ENCODE data around the gene ITGB5. TPM values are rescaled to one million over a fixed set of nuclear protein-coding genes. Genes with fewer than 3 reads are reported as not detected.

Gene ITGB5
- total RNA-seq, 6 donors from 2014 or later: 81.5 to 145 (median 106) TPM

- DNase-seq: no peak
- H3K27me3 ChIP-seq: no peaks in the 10 kb centered on the region
- TF ChIP-seq POLR2AphosphoS5 (IDR thresholded peaks at IDR 0.05) (no peak), POLR2A (IDR thresholded peaks at IDR 0.05) (no peak)
- 89 to 92% methylated on average over 5 of the region's 5 CpGs for WGBS, 2 donors
- no peak within 1 kb of the TSS for H3K4me3 ChIP-seq
- ATAC-seq (ENCODE audit: low FRiP score in 2 of 2): no peak
- no peaks in the 10 kb centered on the region for H3K36me3 ChIP-seq
- no peak within 1 kb of the TSS for H3K27ac ChIP-seq
- no peaks in the 10 kb centered on the region for H3K4me1 ChIP-seq
- no peaks in the 10 kb centered on the region for H3K9me3 ChIP-seq
Observed at GRCh38 chr3:124934577-124934976, 47.4 kb upstream of the ITGB5 start, which contains the start of gene MUC13. Gene MUC13, minus strand, starts transcription at chr3:124934751. Its CDS starts 39 bp downstream, at chr3:124934712.

GRCh38 chr3:124928333-124929202 lies 41.4 kb upstream of the ITGB5 start:
- ATAC-seq (ENCODE audit: low FRiP score in 2 of 2) (peak in 1 of 2 donors; percentile 80), DNase-seq (peak in 1 of 2 donors; percentile 65)
- H3K9me3 ChIP-seq: no peaks in the 10 kb centered on the region
- 26 to 27% methylated on average over 4 of the region's 4 CpGs for WGBS, 2 donors
- no peak overlapping the region for H3K27ac ChIP-seq
- no peak overlapping the region for H3K4me3 ChIP-seq
- H3K27me3 ChIP-seq: no peaks in the 10 kb centered on the region
- H3K36me3 ChIP-seq: no peaks in the 10 kb centered on the region
- H3K4me1 ChIP-seq: no peaks in the 10 kb centered on the region
- no peak for TF ChIP-seq POLR2AphosphoS5 (IDR thresholded peaks at IDR 0.05)
- peak; percentile 58 to 81 (median 72) for TF ChIP-seq CTCF (IDR thresholded peaks at IDR 0.05)
- no peak for TF ChIP-seq EP300 (IDR thresholded peaks at IDR 0.05)
- no peak for TF ChIP-seq POLR2A (IDR thresholded peaks at IDR 0.05)

DNA sequence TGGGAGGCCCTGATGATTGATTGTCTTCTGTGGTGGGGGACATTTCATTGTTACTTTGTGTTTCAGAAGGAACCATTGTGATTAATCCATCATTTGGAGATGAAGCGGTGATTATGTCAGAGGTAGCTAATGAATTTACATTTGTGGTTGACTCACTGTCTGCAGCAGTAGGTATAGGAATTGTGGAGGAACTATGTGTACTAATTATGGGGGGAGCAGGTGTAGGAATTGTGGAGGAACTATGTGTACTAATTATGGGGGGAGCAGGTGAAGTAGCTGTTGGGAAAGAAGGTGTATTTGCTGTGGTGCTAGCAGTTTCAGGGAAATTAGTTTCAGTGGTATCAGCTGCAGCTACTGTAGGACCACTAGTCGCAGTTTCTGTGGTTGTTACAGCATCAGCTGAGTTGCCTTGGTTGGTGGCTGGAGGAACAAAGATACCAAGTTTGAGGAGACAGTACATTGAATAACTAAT lies 40.4 kb upstream of the ITGB5 start:
- DNase-seq (no peak), ATAC-seq (ENCODE audit: low FRiP score in 2 of 2) (no peak)
- Histone ChIP-seq H3K27ac (no peak overlapping the region), H3K4me3 (no peak overlapping the region), H3K9me3 (no peaks in the 10 kb centered on the region), H3K4me1 (no peaks in the 10 kb centered on the region), H3K27me3 (no peaks in the 10 kb centered on the region), H3K36me3 (no peaks in the 10 kb centered on the region)
- WGBS, 2 donors: 82 to 93% methylated on average over 2 of the region's 2 CpGs
- TF ChIP-seq POLR2A (IDR thresholded peaks at IDR 0.05) (no peak), EP300 (IDR thresholded peaks at IDR 0.05) (no peak), CTCF (IDR thresholded peaks at IDR 0.05) (no peak), POLR2AphosphoS5 (IDR thresholded peaks at IDR 0.05) (no peak)

DNA sequence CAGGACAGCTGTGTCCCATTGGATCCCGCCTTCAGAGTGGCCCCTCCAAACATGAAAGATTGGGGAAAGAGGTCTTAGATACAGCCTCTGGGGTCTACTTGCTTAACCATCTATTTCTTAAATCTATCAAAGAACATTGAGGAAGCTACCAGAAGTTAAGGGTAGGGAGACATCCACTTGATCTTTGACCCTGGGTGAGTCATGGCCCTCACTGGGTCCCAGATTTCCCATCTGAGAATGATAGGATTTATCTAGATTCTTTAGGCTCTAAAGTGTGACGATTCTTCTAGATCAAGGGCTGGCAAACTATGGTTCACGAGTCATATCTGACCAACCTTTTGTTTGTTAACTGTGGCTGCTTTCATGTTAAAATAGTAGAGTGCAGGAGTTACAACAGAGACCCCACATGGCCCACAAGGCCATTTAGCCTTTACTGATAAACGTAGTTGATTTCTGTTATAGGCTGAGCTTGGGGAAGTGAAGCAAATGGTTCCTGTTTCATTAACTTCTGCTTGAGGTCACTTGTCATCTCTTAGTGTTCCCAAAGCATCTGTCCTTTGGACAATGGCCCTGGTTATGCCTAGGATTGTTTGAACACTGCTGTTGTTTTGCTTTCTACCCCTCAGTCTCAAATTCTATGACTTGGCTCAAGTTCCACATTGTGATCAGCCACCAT lies 39.4 kb upstream of the ITGB5 start:
- no peak overlapping the region for H3K27ac ChIP-seq
- no peaks in the 10 kb centered on the region for H3K27me3 ChIP-seq
- no peak overlapping the region for H3K4me3 ChIP-seq
- H3K9me3 ChIP-seq: no peaks in the 10 kb centered on the region
- no peaks in the 10 kb centered on the region for H3K36me3 ChIP-seq
- H3K4me1 ChIP-seq: no peaks in the 10 kb centered on the region
- no peak for TF ChIP-seq POLR2A (IDR thresholded peaks at IDR 0.05)
- TF ChIP-seq EP300 (IDR thresholded peaks at IDR 0.05): no peak
- TF ChIP-seq CTCF (IDR thresholded peaks at IDR 0.05): no peak
- TF ChIP-seq POLR2AphosphoS5 (IDR thresholded peaks at IDR 0.05): no peak
- DNase-seq (no peak), ATAC-seq (ENCODE audit: low FRiP score in 2 of 2) (peak in 1 of 2 donors; percentile 54)
- WGBS, 2 donors: 70 to 77% methylated on average over 4 of the region's 4 CpGs

DNA sequence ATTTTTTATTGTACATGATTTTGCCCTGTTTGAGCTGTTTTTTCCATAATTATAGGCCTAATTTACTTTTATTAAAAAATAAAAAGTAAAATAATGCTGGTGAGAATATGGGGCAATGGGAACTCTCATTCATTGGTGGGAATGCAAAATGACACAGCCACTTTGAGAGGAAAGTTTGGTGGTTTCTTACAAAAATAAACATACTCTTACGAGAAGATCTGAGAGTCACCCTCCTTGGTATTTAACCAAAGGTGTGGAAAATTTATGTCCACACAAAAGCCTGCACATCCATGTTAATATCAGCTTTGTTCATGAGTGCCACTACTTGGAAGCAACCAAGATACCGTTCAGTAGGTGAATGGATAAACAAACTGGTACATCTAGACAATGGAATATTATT lies 37.6 kb upstream of the ITGB5 start:
- DNase-seq (no peak), ATAC-seq (ENCODE audit: low FRiP score in 2 of 2) (no peak)
- 81 to 91% methylated on average over 2 of the region's 2 CpGs for WGBS, 2 donors
- H3K4me3 ChIP-seq: no peak overlapping the region
- H3K36me3 ChIP-seq: no peaks in the 10 kb centered on the region
- no peaks in the 10 kb centered on the region for H3K27me3 ChIP-seq
- H3K27ac ChIP-seq: no peak overlapping the region
- H3K9me3 ChIP-seq: no peaks in the 10 kb centered on the region
- no peaks in the 10 kb centered on the region for H3K4me1 ChIP-seq
- no peak for TF ChIP-seq EP300 (IDR thresholded peaks at IDR 0.05)

All from upper lobe of left lung (tissue), 6 donors.